ENCODE results near the gene PLEKHM3.

- TF ChIP-seq, protein P1, sequence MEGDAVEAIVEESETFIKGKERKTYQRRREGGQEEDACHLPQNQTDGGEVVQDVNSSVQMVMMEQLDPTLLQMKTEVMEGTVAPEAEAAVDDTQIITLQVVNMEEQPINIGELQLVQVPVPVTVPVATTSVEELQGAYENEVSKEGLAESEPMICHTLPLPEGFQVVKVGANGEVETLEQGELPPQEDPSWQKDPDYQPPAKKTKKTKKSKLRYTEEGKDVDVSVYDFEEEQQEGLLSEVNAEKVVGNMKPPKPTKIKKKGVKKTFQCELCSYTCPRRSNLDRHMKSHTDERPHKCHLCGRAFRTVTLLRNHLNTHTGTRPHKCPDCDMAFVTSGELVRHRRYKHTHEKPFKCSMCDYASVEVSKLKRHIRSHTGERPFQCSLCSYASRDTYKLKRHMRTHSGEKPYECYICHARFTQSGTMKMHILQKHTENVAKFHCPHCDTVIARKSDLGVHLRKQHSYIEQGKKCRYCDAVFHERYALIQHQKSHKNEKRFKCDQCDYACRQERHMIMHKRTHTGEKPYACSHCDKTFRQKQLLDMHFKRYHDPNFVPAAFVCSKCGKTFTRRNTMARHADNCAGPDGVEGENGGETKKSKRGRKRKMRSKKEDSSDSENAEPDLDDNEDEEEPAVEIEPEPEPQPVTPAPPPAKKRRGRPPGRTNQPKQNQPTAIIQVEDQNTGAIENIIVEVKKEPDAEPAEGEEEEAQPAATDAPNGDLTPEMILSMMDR (IDR thresholded peaks at IDR 0.05; ENCODE audit: insufficient read depth, low read length, poor library complexity, severe bottlenecking): no peak
- no peak for TF ChIP-seq EZH2phosphoT487 (conservative IDR thresholded peaks at IDR 0.05; ENCODE audit: low read length)
Measured at GRCh38 chr2:207995887-207996286, 29.4 kb downstream of the PLEKHM3 start.
